Iris pigment epithelial cell (primary cell): Measurements from ENCODE around the gene SIRT2.
"Not testable (repeated sequence)": the region's sequence is repeated elsewhere in the genome, so short reads cannot be mapped to it uniquely, and the experiment has no call there.

Source experiments
- DNase-seq: peaks from one replicate; pipeline ENCODE4 v3.0.0-alpha.2; 2011; ENCODE audit warnings: low read depth

The SIRT2 gene

GRCh38 chr19:38899447-38900201 is at the start of gene SIRT2, which contains the start of gene NFKBIB:
Gene SIRT2, minus strand, starts transcription at chr19:38899618. Its CDS starts 97 bp downstream, at chr19:38899521.
Gene NFKBIB, plus strand, starts transcription at chr19:38899969. Its CDS starts 64 bp downstream, at chr19:38900033.
- peak; percentile 100 for DNase-seq

- DNase-seq: no peak
Observed at GRCh38 chr19:38946229-38947010, 47.0 kb upstream of the SIRT2 start.

GRCh38 chr19:38945562-38946228 is 46.3 kb upstream of the SIRT2 start:
- DNase-seq: no peak

GRCh38 chr19:38944981-38945506 is 45.6 kb upstream of the SIRT2 start:
- DNase-seq: no peak

GRCh38 chr19:38942471-38943181 is 43.2 kb upstream of the SIRT2 start:
- DNase-seq: no peak

- no peak for DNase-seq
Observed at GRCh38 chr19:38941979-38942378, 42.6 kb upstream of the SIRT2 start.

GRCh38 chr19:38941466-38941865 is 42.0 kb upstream of the SIRT2 start:
- DNase-seq: not testable (repeated sequence)

GRCh38 chr19:38939957-38940356 is 40.5 kb upstream of the SIRT2 start:
- no peak for DNase-seq

- DNase-seq: no peak
Observed at GRCh38 chr19:38933544-38933943, 34.1 kb upstream of the SIRT2 start.

GRCh38 chr19:38932425-38933179 is 33.2 kb upstream of the SIRT2 start:
- DNase-seq: peak; percentile 53

GRCh38 chr19:38931521-38931793 is 32.0 kb upstream of the SIRT2 start:
- no peak for DNase-seq

GRCh38 chr19:38930776-38931520 is 31.5 kb upstream of the SIRT2 start, which contains the start of gene MRPS12:
Gene MRPS12, plus strand, starts transcription at chr19:38930944. Its CDS starts 351 bp downstream, at chr19:38931295.
- peak; percentile 99 for DNase-seq

GRCh38 chr19:38929929-38930775 is 30.7 kb upstream of the SIRT2 start, which contains the start of gene SARS2:
Gene SARS2, minus strand, starts transcription at chr19:38930763. Its CDS starts 27 bp downstream, at chr19:38930736.
- peak; percentile 91 for DNase-seq

GRCh38 chr19:38928391-38929001 is 29.1 kb upstream of the SIRT2 start:
- no peak for DNase-seq

- DNase-seq: no peak
Observed at GRCh38 chr19:38924388-38924787, 25.0 kb upstream of the SIRT2 start.

GRCh38 chr19:38922482-38922881 is 23.1 kb upstream of the SIRT2 start:
- no peak for DNase-seq

- DNase-seq: no peak
Observed at GRCh38 chr19:38921420-38922274, 22.2 kb upstream of the SIRT2 start.
